Keratinocyte (primary cell): ENCODE data around the gene ANKRD60.

Experiments used
- EZH2 ChIP-seq: IDR thresholded peaks from one replicate; pipeline ENCODE4 v1.6.1; 2012; ENCODE audit warnings: inconsistent platforms, mild to moderate bottlenecking, low read length, moderate library complexity
- TF ChIP-seq, protein P1 (sequence below), 3 experiments: IDR thresholded peaks in 1 of 3; conservative IDR thresholded peaks in 1 of 3; optimal IDR thresholded peaks in 1 of 3; 2 replicates in 2 of 3; 3 replicates in 1 of 3; pipeline versions ENCODE3 to v1.5.1; 2011; ENCODE audit warnings: low read length in 3 of 3, mild to moderate bottlenecking in 3 of 3, moderate library complexity in 2 of 3, control low read depth in 1 of 3, inconsistent platforms in 1 of 3; ENCODE audit not compliant: insufficient read depth in 2 of 3; ENCODE audit errors: extremely low read depth in 1 of 3

DNA sequence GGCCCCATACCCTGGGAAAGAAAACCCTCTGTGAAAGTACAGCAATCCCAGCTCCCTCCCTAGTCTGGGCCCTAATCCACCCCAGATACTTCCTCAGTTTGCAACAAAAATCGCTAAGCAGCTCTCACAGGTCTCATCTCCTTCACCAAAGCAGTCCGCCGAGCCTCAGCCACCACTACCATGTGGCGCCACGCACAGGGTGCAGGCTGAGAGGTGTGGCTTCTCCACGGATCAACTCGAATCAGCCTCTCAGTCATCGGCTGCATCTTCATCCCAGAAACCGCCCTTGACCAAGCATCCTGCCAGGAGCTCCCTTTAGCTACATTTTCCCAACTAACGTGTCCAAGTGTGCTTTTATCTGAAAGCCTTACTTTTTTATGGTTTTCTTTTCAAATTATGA lies 50.7 kb downstream of the ANKRD60 start:
- TF ChIP-seq, protein P1, sequence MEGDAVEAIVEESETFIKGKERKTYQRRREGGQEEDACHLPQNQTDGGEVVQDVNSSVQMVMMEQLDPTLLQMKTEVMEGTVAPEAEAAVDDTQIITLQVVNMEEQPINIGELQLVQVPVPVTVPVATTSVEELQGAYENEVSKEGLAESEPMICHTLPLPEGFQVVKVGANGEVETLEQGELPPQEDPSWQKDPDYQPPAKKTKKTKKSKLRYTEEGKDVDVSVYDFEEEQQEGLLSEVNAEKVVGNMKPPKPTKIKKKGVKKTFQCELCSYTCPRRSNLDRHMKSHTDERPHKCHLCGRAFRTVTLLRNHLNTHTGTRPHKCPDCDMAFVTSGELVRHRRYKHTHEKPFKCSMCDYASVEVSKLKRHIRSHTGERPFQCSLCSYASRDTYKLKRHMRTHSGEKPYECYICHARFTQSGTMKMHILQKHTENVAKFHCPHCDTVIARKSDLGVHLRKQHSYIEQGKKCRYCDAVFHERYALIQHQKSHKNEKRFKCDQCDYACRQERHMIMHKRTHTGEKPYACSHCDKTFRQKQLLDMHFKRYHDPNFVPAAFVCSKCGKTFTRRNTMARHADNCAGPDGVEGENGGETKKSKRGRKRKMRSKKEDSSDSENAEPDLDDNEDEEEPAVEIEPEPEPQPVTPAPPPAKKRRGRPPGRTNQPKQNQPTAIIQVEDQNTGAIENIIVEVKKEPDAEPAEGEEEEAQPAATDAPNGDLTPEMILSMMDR (optimal IDR thresholded peaks at IDR 0.05 in 1 of 3, IDR thresholded peaks at IDR 0.05 in 1 of 3, conservative IDR thresholded peaks at IDR 0.05 in 1 of 3; ENCODE audit: extremely low read depth in 1 of 3, insufficient read depth in 2 of 3, low read length in 3 of 3) = no peak
- TF ChIP-seq EZH2 = no peak
